Mesendoderm (in vitro differentiated cells): ENCODE results near the gene BICRAL.
"Not testable (repeated sequence)": the region's sequence is repeated elsewhere in the genome, so short reads cannot be mapped to it uniquely, and the experiment has no call there.

Source experiments
- DNase-seq: peaks from one replicate; pipeline ENCODE4 v3.0.0; 2013
- H2AK5ac ChIP-seq: 2 replicates; pipeline ENCODE4 v1.6.1; 2013; ENCODE audit warnings: low read length, inconsistent platforms
- H2BK120ac ChIP-seq: 2 replicates; pipeline ENCODE4 v1.6.1; 2013; ENCODE audit warnings: low read depth, mild to moderate bottlenecking, low read length, moderate library complexity, mixed read lengths
- H2BK15ac ChIP-seq: replicated peaks from 2 replicates; pipeline ENCODE4 v1.6.1; 2013; ENCODE audit warnings: low read depth, mild to moderate bottlenecking, moderate library complexity
- H2BK5ac ChIP-seq: 2 replicates; pipeline ENCODE4 v1.6.1; 2013; ENCODE audit warnings: low read length, inconsistent platforms
- H3K18ac ChIP-seq: 2 replicates; pipeline ENCODE4 v1.6.1; 2013; ENCODE audit warnings: mild to moderate bottlenecking, low read length, mixed read lengths
- H3K23ac ChIP-seq: one replicate; pipeline ENCODE4 v1.6.1; 2013; ENCODE audit warnings: low read length
- H3K27ac ChIP-seq: 2 replicates; pipeline ENCODE4 v1.5.1; 2013; ENCODE audit warnings: low read depth, mild to moderate bottlenecking, inconsistent platforms, low read length, moderate library complexity
- H3K27me3 ChIP-seq: 2 replicates; pipeline ENCODE4 v1.6.1; 2013; ENCODE audit warnings: low read length, control low read depth, mild to moderate bottlenecking, inconsistent platforms; ENCODE audit not compliant: insufficient read depth, poor library complexity
- H3K36me3 ChIP-seq: 2 replicates; pipeline ENCODE4 v1.6.1; 2013; ENCODE audit warnings: low read length, inconsistent platforms; ENCODE audit not compliant: control insufficient read depth, insufficient read depth
- H3K4ac ChIP-seq: one replicate; pipeline ENCODE4 v1.6.1; 2013; ENCODE audit warnings: low read depth, mild to moderate bottlenecking, low read length, moderate library complexity
- H3K4me1 ChIP-seq: 2 replicates; pipeline ENCODE4 v1.6.1; 2013; ENCODE audit warnings: low read depth, low read length, inconsistent platforms; ENCODE audit not compliant: control insufficient read depth
- H3K4me2 ChIP-seq: 2 replicates; pipeline ENCODE4 v1.6.1; 2013; ENCODE audit warnings: low read length
- H3K4me3 ChIP-seq: 2 replicates; pipeline ENCODE4 v1.5.1; 2013; ENCODE audit warnings: mild to moderate bottlenecking, low read length
- H3K56ac ChIP-seq: one replicate; pipeline ENCODE4 v1.6.1; 2013; ENCODE audit warnings: low read length
- H3K79me1 ChIP-seq: 2 replicates; pipeline ENCODE4 v1.6.1; 2013; ENCODE audit warnings: low read length, inconsistent platforms
- H3K79me2 ChIP-seq: 2 replicates; pipeline ENCODE4 v1.6.1; 2013; ENCODE audit warnings: mild to moderate bottlenecking, low read length; ENCODE audit not compliant: control insufficient read depth, insufficient read depth
- H3K9ac ChIP-seq: 2 replicates; pipeline ENCODE4 v1.6.1; 2013; ENCODE audit warnings: low read length, inconsistent platforms
- H4K5ac ChIP-seq: one replicate; pipeline ENCODE4 v1.6.1; 2013; ENCODE audit warnings: low read length
- H4K8ac ChIP-seq: one replicate; pipeline ENCODE4 v1.6.1; 2013; ENCODE audit warnings: low read depth, mild to moderate bottlenecking, control low read depth, low read length, moderate library complexity
- WGBS: extraction: QIAGEN DNeasy Blood & Tissue Kit; methylation state at CpG from one replicate; pipeline ENCODE4 v1.1.7; 2013; ENCODE audit warnings: low lambda C conversion rate, missing lambda C conversion rate; ENCODE audit not compliant: insufficient coverage; ENCODE audit errors: extremely low coverage; 5-methylcytosine and 5-hydroxymethylcytosine counted together

BICRAL gene

DNA sequence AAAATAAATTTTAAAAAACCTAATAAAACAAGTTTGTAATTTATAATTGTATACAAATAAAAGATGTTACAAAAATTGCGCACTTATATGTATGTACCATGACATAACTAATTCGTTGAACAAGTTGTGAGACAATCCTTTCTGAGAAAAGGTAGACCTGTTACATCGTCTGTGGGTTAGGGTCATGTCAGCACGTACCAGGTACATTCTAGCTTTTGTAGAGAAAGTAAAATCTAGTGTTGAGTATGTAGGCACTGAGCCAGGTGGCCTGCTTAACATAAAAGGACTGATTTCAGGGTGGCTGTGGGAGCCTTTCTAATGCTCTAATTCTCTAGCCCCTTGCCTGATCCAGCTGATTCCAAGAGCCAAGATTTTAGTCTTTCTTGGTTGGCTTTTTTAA lies 108.0 kb downstream of the BICRAL start:
- H2AK5ac ChIP-seq = no peak overlapping the region
- no peak for DNase-seq
- no peaks in the 10 kb centered on the region for H3K4me1 ChIP-seq
- no peak overlapping the region for H4K5ac ChIP-seq
- no peak overlapping the region for H3K23ac ChIP-seq
- no peaks in the 10 kb centered on the region for H3K79me2 ChIP-seq
- H3K18ac ChIP-seq = no peak overlapping the region
- no peak overlapping the region for H2BK5ac ChIP-seq
- H3K4me3 ChIP-seq = peak overlapping the region; percentile 31
- no peak overlapping the region for H2BK120ac ChIP-seq
- peak overlapping the region; percentile 2 for H3K4me2 ChIP-seq
- H3K56ac ChIP-seq = peak overlapping the region; percentile 93
- H3K79me1 ChIP-seq = no peaks in the 10 kb centered on the region
- H3K4ac ChIP-seq = no peak overlapping the region
- H4K8ac ChIP-seq = no peak overlapping the region
- peak overlapping the region; percentile 74 for H3K9ac ChIP-seq
- no peak overlapping the region for H2BK15ac ChIP-seq
- WGBS = no CpG with 5 or more reads among the region's 4 CpGs
- H3K36me3 ChIP-seq = peaks cover 4% of the 10 kb centered on the region
- H3K27ac ChIP-seq = no peak overlapping the region
- H3K27me3 ChIP-seq = no peaks in the 10 kb centered on the region

DNA sequence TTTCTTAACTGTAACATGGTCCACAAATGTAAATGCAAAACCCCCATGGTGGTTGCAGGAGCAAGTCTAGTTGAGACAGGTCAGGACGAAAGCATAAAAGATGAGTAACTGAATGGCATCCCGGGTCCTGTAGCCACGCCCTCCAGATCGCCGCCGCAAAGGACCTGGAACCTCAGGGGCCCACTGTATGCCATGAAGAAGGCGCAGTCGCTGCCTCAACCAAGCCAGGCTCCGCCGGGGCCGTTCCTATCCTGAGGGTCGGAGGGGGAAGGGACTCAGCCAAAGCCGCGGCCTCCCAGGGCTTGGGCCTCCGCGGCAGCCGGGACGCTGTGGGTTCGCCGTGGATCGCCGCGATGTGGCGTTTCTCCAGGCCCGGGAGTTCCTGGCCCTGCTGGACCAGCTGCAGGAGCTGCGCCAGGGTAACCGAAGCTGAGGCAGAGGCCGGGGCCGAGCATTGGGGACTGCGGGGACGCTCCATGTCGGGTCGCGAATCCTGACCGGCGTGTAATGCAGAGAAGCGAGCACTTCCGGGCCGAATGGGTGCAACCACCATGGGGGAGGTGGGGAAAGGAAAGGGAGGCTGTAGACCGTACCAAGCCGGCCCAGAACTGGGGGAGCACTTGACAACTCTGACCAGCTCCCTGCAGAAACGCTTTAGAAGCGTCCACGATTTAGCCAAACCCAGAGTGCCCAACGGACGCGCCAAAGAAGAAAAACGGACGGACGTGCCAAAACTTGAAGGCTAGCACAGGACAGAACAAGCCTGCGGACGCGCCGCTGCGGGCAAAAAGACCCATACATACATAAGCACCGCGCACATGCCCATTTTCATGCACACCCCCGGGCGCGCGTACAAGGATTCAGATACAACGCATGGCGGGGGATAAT lies 108.7 kb downstream of the BICRAL start:
- peak overlapping the region; percentile 74 for H3K9ac ChIP-seq
- H3K27me3 ChIP-seq = no peaks in the 10 kb centered on the region
- peak overlapping the region; percentile 86 for H3K18ac ChIP-seq
- WGBS = no CpG with 5 or more reads among the region's 63 CpGs
- H3K4me2 ChIP-seq = peak overlapping the region; percentile 50
- H3K56ac ChIP-seq = peak overlapping the region; percentile 93
- peak overlapping the region; percentile 82 for H3K4ac ChIP-seq
- no peak overlapping the region for H3K23ac ChIP-seq
- H4K5ac ChIP-seq = no peak overlapping the region
- H3K27ac ChIP-seq = peak overlapping the region; percentile 98
- DNase-seq = peak; percentile 99
- no peak overlapping the region for H2BK15ac ChIP-seq
- peak overlapping the region; percentile 14 for H2BK5ac ChIP-seq
- no peaks in the 10 kb centered on the region for H3K4me1 ChIP-seq
- H4K8ac ChIP-seq = peak overlapping the region; percentile 96
- H2AK5ac ChIP-seq = no peak overlapping the region
- H2BK120ac ChIP-seq = peak overlapping the region; percentile 51
- H3K4me3 ChIP-seq = peak overlapping the region; percentile 66
- H3K36me3 ChIP-seq = peaks cover 4% of the 10 kb centered on the region
- no peaks in the 10 kb centered on the region for H3K79me2 ChIP-seq
- H3K79me1 ChIP-seq = no peaks in the 10 kb centered on the region

DNA sequence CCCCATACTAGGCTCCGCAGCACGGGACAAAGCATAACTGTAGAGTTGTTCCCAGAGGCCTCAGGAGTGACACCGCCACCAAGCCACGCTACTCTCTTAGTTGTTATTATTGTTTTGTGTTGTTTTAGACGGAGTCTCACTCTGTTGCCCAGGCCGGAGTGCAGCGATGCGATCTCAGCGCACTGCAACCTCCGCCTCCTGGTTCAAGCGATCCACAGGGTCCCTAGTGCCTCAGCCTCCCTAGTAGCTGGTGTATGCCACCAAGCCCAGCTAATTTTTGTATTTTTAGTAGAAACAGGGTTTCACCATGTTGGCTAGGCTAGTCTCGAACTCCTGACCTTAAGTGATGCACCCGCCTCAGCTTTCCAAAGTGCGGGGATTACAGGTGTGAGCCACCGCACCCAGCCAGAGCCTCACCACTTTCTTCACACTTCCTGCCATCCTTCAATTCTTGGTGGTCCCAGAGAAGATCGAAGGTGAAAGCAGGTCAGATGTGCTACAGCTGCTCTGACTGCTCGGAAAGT lies 109.4 kb downstream of the BICRAL start:
- Histone ChIP-seq H3K79me1 (no peaks in the 10 kb centered on the region), H3K27me3 (no peaks in the 10 kb centered on the region), H2BK5ac (no peak overlapping the region), H2BK15ac (no peak overlapping the region), H3K9ac (peak overlapping the region; percentile 74), H3K18ac (peak overlapping the region; percentile 30), H3K4me1 (no peaks in the 10 kb centered on the region), H3K4ac (peak overlapping the region; percentile 19), H4K8ac (peak overlapping the region; percentile 89), H3K4me2 (peak overlapping the region; percentile 50), H2BK120ac (peak overlapping the region; percentile 51), H3K4me3 (peak overlapping the region; percentile 26), H4K5ac (no peak overlapping the region), H3K23ac (no peak overlapping the region), H3K79me2 (no peaks in the 10 kb centered on the region), H3K36me3 (no peaks in the 10 kb centered on the region), H3K56ac (peak overlapping the region; percentile 93), H3K27ac (peak overlapping the region; percentile 98), H2AK5ac (no peak overlapping the region)
- WGBS = no CpG with 5 or more reads among the region's 17 CpGs
- DNase-seq = no peak

DNA sequence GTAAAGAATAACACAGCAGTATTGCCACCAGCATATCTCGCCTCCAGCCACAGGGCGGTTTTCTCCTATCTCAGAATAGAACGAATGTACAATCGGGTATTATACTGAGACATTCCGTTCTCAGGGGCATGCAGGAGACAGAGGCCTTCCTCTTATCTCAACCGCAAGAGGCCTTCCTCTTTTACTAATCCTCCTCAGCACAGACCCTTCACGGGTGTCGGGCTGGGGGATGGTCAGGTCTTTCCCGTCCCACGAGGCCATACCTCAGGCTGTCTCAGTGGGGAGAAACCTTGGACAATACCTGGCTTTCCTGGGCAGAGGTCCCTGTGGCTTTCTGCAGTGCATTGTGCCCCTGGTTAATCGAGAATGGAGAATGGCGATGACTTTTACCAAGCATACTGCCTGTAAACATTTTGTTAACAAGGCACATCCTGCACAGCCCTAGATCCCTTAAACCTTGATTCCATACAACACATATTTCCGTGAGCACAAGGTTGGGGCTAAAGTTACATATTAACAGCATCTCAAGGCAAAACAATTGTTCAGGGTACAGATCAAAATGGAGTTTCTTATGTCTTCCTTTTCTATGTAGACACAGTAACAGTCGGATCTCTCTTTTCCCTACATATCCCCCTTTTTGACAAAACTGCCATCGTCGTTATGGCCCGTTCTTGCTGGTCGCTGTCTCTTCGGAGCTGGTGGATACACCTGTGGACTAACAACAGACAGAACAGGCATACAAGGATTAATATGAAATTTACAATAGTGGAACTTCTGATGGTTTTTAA lies 112.4 kb downstream of the BICRAL start:
- not testable (repeated sequence) for H3K4ac ChIP-seq, DNase-seq, H3K79me1 ChIP-seq, H3K9ac ChIP-seq, H3K4me1 ChIP-seq, H2BK120ac ChIP-seq, H2BK15ac ChIP-seq, H2BK5ac ChIP-seq, H3K27ac ChIP-seq, H3K36me3 ChIP-seq, H3K18ac ChIP-seq, H2AK5ac ChIP-seq, H3K4me2 ChIP-seq, H3K56ac ChIP-seq, H4K5ac ChIP-seq, H3K27me3 ChIP-seq, H3K79me2 ChIP-seq, H3K23ac ChIP-seq, H3K4me3 ChIP-seq
- peak overlapping the region; percentile 0 for H4K8ac ChIP-seq
- no CpG with 5 or more reads among the region's 19 CpGs for WGBS

DNA sequence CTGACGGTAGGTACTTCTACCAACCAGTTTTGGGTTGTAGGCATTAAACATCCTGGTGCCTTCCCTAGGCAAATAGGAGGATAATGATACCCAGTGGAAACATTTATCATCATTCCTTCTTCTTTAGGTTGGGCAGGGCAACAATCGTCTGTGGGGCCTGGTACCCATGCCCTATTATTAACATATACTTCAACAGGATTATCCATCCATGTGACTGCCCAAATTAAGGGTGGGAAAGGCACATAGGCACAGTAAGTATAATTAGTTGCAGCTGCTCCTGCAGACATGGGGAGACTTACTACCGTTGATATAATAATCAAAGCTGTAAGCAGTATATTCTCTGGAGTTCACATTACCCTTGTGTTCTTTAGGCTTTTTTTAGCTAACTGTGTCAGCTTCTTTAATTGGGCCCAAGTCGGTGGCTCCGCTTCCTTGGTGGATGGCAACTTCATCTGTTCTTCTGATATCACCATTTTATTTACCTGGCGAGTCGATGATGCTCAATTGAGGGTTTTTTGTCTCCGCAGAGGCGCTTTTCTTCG lies 114.4 kb downstream of the BICRAL start:
- Histone ChIP-seq H3K27ac (no peak overlapping the region), H3K18ac (no peak overlapping the region), H3K4me2 (no peak overlapping the region), H3K27me3 (no peaks in the 10 kb centered on the region), H3K56ac (no peak overlapping the region), H4K5ac (no peak overlapping the region), H3K36me3 (no peaks in the 10 kb centered on the region), H3K79me1 (no peaks in the 10 kb centered on the region), H3K4me1 (no peaks in the 10 kb centered on the region), H2BK15ac (no peak overlapping the region), H2BK120ac (no peak overlapping the region), H4K8ac (no peak overlapping the region), H2BK5ac (no peak overlapping the region), H3K4ac (no peak overlapping the region), H3K9ac (no peak overlapping the region), H2AK5ac (no peak overlapping the region), H3K4me3 (no peak overlapping the region), H3K23ac (no peak overlapping the region), H3K79me2 (no peaks in the 10 kb centered on the region)
- no CpG with 5 or more reads among the region's 10 CpGs for WGBS
- no peak for DNase-seq
